ENCODE results near the gene GLO1.

- TF ChIP-seq EZH2 (IDR thresholded peaks at IDR 0.05; ENCODE audit: borderline replicate concordance): no peak
- TF ChIP-seq, protein P1, sequence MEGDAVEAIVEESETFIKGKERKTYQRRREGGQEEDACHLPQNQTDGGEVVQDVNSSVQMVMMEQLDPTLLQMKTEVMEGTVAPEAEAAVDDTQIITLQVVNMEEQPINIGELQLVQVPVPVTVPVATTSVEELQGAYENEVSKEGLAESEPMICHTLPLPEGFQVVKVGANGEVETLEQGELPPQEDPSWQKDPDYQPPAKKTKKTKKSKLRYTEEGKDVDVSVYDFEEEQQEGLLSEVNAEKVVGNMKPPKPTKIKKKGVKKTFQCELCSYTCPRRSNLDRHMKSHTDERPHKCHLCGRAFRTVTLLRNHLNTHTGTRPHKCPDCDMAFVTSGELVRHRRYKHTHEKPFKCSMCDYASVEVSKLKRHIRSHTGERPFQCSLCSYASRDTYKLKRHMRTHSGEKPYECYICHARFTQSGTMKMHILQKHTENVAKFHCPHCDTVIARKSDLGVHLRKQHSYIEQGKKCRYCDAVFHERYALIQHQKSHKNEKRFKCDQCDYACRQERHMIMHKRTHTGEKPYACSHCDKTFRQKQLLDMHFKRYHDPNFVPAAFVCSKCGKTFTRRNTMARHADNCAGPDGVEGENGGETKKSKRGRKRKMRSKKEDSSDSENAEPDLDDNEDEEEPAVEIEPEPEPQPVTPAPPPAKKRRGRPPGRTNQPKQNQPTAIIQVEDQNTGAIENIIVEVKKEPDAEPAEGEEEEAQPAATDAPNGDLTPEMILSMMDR (IDR thresholded peaks at IDR 0.05; ENCODE audit: poor library complexity): no peak
Observed at GRCh38 chr6:38708496-38708895, 5.6 kb upstream of the GLO1 start.
